Heart left ventricle (tissue), 16 donors: ENCODE measurements around the gene MAPT. TPM values are rescaled to one million over a fixed set of nuclear protein-coding genes. Genes with fewer than 3 reads are reported as not detected.

Source experiments
- ATAC-seq, 4 donors: fragments of 200-7000 bp; cut with Tn5 transposase; one replicate each; pipeline ENCODE4 v1.9.1; 2020 to 2022; ENCODE audit warnings: moderate library complexity in 4 of 4, mild to moderate bottlenecking in 3 of 4, moderate number of reproducible peaks in 1 of 4
- DNase-seq, 5 donors: peaks; one replicate each; pipeline ENCODE4 v3.0.0-alpha.2; 2020
- H3K27ac ChIP-seq, 12 donors: fragments of 200-600 bp; sonication (generic) in 4 of 12; one replicate each; pipeline versions ENCODE4 v1.5.0 to v1.8.0; 2016 to 2022; ENCODE audit warnings: mild to moderate bottlenecking in 2 of 12
- H3K27me3 ChIP-seq, 9 donors: fragments of 200-600 bp; sonication (generic) in 2 of 9; one replicate each; pipeline versions ENCODE4 v1.5.1 to v1.8.0; 2016 to 2022; ENCODE audit warnings: mild to moderate bottlenecking in 3 of 9
- H3K36me3 ChIP-seq, 9 donors: fragments of 200-600 bp; sonication (generic) in 2 of 9; one replicate each; pipeline versions ENCODE4 v1.5.0 to v1.8.0; 2018 to 2022; ENCODE audit warnings: mild to moderate bottlenecking in 2 of 9
- H3K4me1 ChIP-seq, 12 donors: fragments of 200-600 bp; sonication (generic) in 4 of 12; one replicate each; pipeline versions ENCODE4 v1.5.0 to v1.8.0; 2016 to 2022; ENCODE audit warnings: mild to moderate bottlenecking in 3 of 12
- H3K4me3 ChIP-seq, 12 donors: fragments of 200-600 bp; sonication (generic) in 4 of 12; one replicate each; pipeline versions ENCODE4 v1.5.0 to v1.8.0; 2017 to 2022; ENCODE audit warnings: mild to moderate bottlenecking in 9 of 12, moderate library complexity in 4 of 12
- H3K9me3 ChIP-seq, 12 donors: fragments of 200-600 bp; sonication (generic) in 4 of 12; one replicate each; pipeline versions ENCODE4 v1.5.0 to v1.8.0; 2016 to 2022; ENCODE audit warnings: mild to moderate bottlenecking in 1 of 12
- POLR2A ChIP-seq, 2 donors: fragments of 450-650 bp; IDR thresholded peaks; one replicate each; pipeline ENCODE4 v1.6.1; 2017; ENCODE audit warnings: antibody characterized with exemption in 2 of 2, mild to moderate bottlenecking in 2 of 2, moderate library complexity in 2 of 2
- WGBS, 4 donors: extraction: QIAGEN DNeasy Blood & Tissue Kit in 2 of 4; methylation state at CpG; one replicate each; pipeline versions ENCODE4 v1.1.5 to v1.1.7; 2013 to 2018; 5-methylcytosine and 5-hydroxymethylcytosine counted together
- intact Hi-C, 10 donors: fragments of 100-400 bp; cut with DNase I; formaldehyde crosslinking; loops; one replicate each; pipeline versions ENCODE4 v1.11.1 to v1.14.2; 2022
- polyA plus RNA-seq, 2 donors: library from polyadenylated mRNA; stranded (reverse); fragments of 200-250 nt; gene quantifications; one replicate each; pipeline ENCODE4 v1.2.3, GENCODE V29; 2013
- total RNA-seq, 9 donors: library from RNA; depleted of rRNA in 2 of 9; stranded (reverse); fragments of >200 nt in 2 of 9; fragmentation: NEBNext Ultra II Directional in 3 of 9; extraction: Animal tissue kit (Norgen Biotek cat#: 25700) in 3 of 9; gene quantifications; one replicate each; pipeline versions ENCODE4 v1.1.0 to v1.2.4, GENCODE V29; 2016 to 2023
- TF ChIP-seq, protein P1 (sequence below), 12 donors: fragments of 200-600 bp; sonication (generic) in 4 of 12; IDR thresholded peaks; one replicate each; pipeline versions ENCODE4 v1.5.0 to v1.8.0; 2018 to 2022; ENCODE audit warnings: antibody characterized with exemption in 12 of 12, mild to moderate bottlenecking in 5 of 12
- donor health status: ischemic (EF 13 %, LVEDD 7.1; RV severe dilation, severe dysfunction).
- donor health status: healthy with polysubstance abuse.
- donor health status: DM: no; HTN: yes; CAD: no.
- donor health status: DM: no; HTN: no; CAD: no.
- donor health status: ischemic (EF 25% LVEDD 6.9; RV normal size, moderate dysfunction).
- donor health status: ischemic (EF 25% LVEDD 5.7; RV mildly dilated, moderate dysfunction).
- donor health status: healthy.
- donor health status: DM: yes; HTN: yes; CAD: no.
- donor health status: ischemic (EF 35%, LVEDD 5.7; RV mildly dilated, moderate dysfunction).
- donor health status: nonischemic (EF 11% LVEDD 7.7; RV severe dilation, severe dysfunction).
- donor health status: DM: yes; HTN: yes; CAD: no.
- donor health status: PGD.
- donor health status: ischemic (EF 29% LVEDD 5.4; RV normal size, mild dysfunction).
- donor health status: nonischemic (EF 23%, LVEDD 6.1; RV moderate dilation, normal function).

MAPT gene
- total and polyA plus RNA-seq, 11 donors: 2.9 to 70.4 (median 29.3) TPM

DNA sequence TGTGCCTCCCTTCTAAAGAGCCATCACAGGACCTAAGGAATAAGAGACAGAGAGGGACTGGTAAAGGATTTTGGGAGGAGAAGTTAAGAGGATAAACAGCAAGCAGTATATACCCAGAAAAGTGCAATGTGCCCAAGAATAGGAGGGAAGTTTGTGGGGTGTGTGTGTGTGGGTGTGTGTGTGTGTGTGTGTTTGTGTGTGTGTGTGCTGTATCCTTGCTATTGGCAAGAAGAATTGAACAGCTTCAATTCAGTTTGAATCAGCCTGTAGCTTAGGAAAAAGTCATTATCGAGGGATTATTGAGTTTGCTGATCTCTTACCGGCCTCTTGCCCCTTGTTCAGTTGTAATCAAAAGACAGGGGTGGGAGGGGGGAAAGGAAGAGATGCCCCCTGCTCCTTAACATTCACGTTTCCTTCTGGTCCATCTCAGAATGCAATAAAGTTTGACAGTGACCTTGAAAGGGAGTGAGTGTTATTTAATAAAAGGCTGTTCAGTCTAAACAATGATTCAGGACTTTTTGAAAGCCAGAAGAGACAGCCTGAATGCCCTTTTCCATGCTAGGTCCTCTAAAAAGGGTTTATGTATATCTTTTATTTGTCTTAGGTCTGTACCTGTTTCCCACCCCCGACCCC is 23.9 kb upstream of the MAPT start:
- WGBS, 4 donors: 43 to 60% (median 49%) methylated on average over 4 of the region's 4 CpGs

DNA sequence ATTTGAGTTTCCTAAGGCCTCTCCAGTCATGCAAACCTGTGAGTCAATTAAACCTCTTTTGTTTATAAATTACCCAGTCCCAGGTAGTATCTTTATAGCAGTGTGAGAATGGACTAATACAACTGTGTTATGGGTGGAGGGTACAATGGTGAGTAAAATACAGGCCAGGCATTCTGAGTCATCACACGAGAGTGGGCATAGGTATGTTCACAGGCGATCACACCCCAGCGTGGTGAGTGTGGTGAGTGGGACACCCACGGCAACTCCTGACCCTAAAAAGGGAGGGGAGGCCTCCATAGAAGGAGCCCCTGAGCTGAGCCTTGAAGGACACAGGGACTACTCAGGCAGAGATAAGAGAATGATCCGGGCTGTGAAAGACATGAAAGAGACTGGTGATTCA is 22.6 kb upstream of the MAPT start:
- no peak for TF ChIP-seq POLR2A (IDR thresholded peaks at IDR 0.05)
- TF ChIP-seq, protein P1, sequence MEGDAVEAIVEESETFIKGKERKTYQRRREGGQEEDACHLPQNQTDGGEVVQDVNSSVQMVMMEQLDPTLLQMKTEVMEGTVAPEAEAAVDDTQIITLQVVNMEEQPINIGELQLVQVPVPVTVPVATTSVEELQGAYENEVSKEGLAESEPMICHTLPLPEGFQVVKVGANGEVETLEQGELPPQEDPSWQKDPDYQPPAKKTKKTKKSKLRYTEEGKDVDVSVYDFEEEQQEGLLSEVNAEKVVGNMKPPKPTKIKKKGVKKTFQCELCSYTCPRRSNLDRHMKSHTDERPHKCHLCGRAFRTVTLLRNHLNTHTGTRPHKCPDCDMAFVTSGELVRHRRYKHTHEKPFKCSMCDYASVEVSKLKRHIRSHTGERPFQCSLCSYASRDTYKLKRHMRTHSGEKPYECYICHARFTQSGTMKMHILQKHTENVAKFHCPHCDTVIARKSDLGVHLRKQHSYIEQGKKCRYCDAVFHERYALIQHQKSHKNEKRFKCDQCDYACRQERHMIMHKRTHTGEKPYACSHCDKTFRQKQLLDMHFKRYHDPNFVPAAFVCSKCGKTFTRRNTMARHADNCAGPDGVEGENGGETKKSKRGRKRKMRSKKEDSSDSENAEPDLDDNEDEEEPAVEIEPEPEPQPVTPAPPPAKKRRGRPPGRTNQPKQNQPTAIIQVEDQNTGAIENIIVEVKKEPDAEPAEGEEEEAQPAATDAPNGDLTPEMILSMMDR (IDR thresholded peaks at IDR 0.05): no peak
- DNase-seq: no peak
- ATAC-seq: no peak
- Histone ChIP-seq H3K4me3 (no peak overlapping the region), H3K9me3 (no peaks in the 10 kb centered on the region), H3K27ac (no peak overlapping the region), H3K27me3 (peaks cover 0 to 30% (median 0%) of the 10 kb centered on the region in 9 donors), H3K36me3 (no peaks in the 10 kb centered on the region), H3K4me1 (no peaks in the 10 kb centered on the region)
- intact Hi-C loops: no loop called here
- 74 to 82% (median 78%) methylated on average over 5 of the region's 5 CpGs for WGBS, 4 donors

More for the DNA sequence above, 23.9 kb upstream of the MAPT start:
- Histone ChIP-seq H3K27ac (no peak overlapping the region), H3K4me3 (no peak overlapping the region), H3K4me1 (no peaks in the 10 kb centered on the region), H3K9me3 (no peaks in the 10 kb centered on the region), H3K27me3 (peaks cover 0 to 33% (median 5%) of the 10 kb centered on the region in 9 donors), H3K36me3 (no peaks in the 10 kb centered on the region)
- ATAC-seq: no peak
- intact Hi-C loops: no loop called here
- TF ChIP-seq, protein P1 (IDR thresholded peaks at IDR 0.05): no peak
- TF ChIP-seq POLR2A (IDR thresholded peaks at IDR 0.05): no peak
- DNase-seq: no peak

DNA sequence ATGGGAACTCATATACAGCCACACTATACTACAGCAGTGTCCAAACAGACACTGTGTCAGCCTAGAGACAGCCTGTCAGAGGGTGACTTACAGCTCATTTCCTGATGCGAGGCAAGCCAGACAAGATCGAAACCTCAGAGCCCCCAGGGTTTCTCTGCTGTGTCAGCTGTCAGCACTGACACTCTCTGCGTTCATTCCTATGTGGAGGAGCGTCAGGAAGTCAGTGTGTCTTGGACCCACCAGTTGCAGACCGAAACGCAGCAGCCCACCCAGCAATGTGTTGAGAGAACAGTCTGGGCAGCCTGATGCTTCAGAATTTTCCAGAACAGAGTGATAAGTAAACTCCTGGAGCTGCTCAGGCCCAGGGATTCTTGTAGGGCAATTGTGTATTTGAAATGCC is 20.6 kb upstream of the MAPT start:
- no peak for ATAC-seq
- H3K27ac ChIP-seq: no peak overlapping the region
- WGBS, 4 donors: 12 to 33% (median 13%) methylated on average over 6 of the region's 6 CpGs
- no peak overlapping the region for H3K4me3 ChIP-seq
- peaks cover 0 to 30% (median 0%) of the 10 kb centered on the region in 9 donors for H3K27me3 ChIP-seq
- H3K36me3 ChIP-seq: no peaks in the 10 kb centered on the region
- no peak for DNase-seq
- no peaks in the 10 kb centered on the region for H3K4me1 ChIP-seq
- intact Hi-C loops: no loop called here
- peaks cover 0 to 5% (median 0%) of the 10 kb centered on the region in 12 donors for H3K9me3 ChIP-seq
- no peak for TF ChIP-seq POLR2A (IDR thresholded peaks at IDR 0.05)
- TF ChIP-seq, protein P1 (IDR thresholded peaks at IDR 0.05): no peak

DNA sequence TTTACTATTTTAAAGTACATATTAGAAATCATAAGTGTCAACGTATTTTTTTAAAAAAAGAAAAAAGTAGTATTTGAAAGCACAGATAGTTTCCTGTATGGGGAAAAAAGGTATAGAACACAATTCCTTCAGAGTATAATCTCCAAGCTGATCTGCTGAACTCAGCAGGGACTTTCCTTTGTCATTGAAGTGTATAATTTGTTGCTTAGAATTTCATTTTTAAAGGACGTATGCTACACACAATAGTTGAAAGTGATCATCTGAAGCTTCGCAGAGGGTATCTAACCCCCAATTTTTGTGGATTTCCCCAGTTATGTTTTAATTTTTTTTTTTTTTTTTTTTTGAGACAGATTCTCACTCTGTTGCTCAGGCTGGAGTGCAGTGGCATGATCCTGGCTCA is 20.2 kb upstream of the MAPT start:
- intact Hi-C loops: no loop called here
- 64 to 67% (median 67%) methylated on average over 3 of the region's 3 CpGs for WGBS, 4 donors

More for the DNA sequence above, 20.2 kb upstream of the MAPT start:
- H3K4me3 ChIP-seq: no peak overlapping the region
- no peak overlapping the region for H3K27ac ChIP-seq
- ATAC-seq (no peak), DNase-seq (no peak)
- H3K36me3 ChIP-seq: no peaks in the 10 kb centered on the region
- H3K4me1 ChIP-seq: no peaks in the 10 kb centered on the region
- no peak for TF ChIP-seq POLR2A (IDR thresholded peaks at IDR 0.05)
- TF ChIP-seq, protein P1 (IDR thresholded peaks at IDR 0.05): no peak
- peaks cover 0 to 30% (median 0%) of the 10 kb centered on the region in 9 donors for H3K27me3 ChIP-seq
- H3K9me3 ChIP-seq: peaks cover 0 to 5% (median 0%) of the 10 kb centered on the region in 12 donors
